ENCODE results near the gene SPTLC3.

SPTLC3 gene

DNA sequence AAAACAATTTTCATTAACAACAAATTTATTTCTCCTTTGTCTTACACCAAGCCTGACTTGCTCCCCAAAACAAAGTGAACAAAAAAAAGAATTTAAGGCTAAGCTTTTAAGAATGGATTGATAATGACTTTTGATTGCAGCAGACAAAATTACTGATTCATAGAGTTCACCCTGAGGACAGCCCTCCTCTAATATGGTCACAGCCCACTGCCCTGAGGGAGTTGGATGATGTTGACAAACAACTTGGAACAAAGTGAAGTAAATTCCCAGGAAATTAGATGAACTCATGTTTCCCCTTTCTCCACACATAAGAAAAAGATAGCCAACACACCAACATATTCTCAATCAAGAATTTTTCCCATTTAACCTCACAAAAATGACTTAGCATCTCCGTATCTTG, 204.6 kb downstream of the SPTLC3 start:
- no peaks in the 10 kb centered on the region for H3K9me3 ChIP-seq
- peaks cover 54% of the 10 kb centered on the region for H3K27me3 ChIP-seq
- H3K36me3 ChIP-seq = no peaks in the 10 kb centered on the region
- no peak for TF ChIP-seq CTCF (IDR thresholded peaks at IDR 0.05)
- H3K27ac ChIP-seq = no peak overlapping the region
- H3K4me1 ChIP-seq (ENCODE audit: control insufficient read depth in 1 of 2, insufficient read depth in 1 of 2, low read depth in 1 of 2, low read length in 1 of 2) = no peaks in the 10 kb centered on the region
- H3K4me3 ChIP-seq (ENCODE audit: low read depth in 1 of 2, low read length in 1 of 2) = no peak overlapping the region

- no peak for TF ChIP-seq CTCF (IDR thresholded peaks at IDR 0.05)
- Histone ChIP-seq H3K27ac (no peak overlapping the region), H3K9me3 (no peaks in the 10 kb centered on the region), H3K36me3 (no peaks in the 10 kb centered on the region), H3K4me3 (ENCODE audit: low read depth in 1 of 2, low read length in 1 of 2) (no peak overlapping the region), H3K4me1 (ENCODE audit: control insufficient read depth in 1 of 2, insufficient read depth in 1 of 2, low read depth in 1 of 2, low read length in 1 of 2) (no peaks in the 10 kb centered on the region), H3K27me3 (peaks cover 85% of the 10 kb centered on the region)
Measured at GRCh38 chr20:13216533-13216932, 207.8 kb downstream of the SPTLC3 start.

Measured in neutrophil (primary cell).